Ureter (tissue), 1 donor: ENCODE results near the gene TTC17. TPM values are rescaled to one million over a fixed set of nuclear protein-coding genes. Genes with fewer than 3 reads are reported as not detected.

ENCODE experiments used
- DNase-seq: peaks from one replicate; pipeline ENCODE4 v3.0.0-alpha.2; 2020; ENCODE audit warnings: low spot score
- total RNA-seq: library from RNA; stranded (reverse); gene quantifications from one replicate; pipeline ENCODE4 v1.2.4, GENCODE V29; 2023
- donor health status: DM: yes; HTN: yes; CAD: no.

TTC17 gene, protein sequence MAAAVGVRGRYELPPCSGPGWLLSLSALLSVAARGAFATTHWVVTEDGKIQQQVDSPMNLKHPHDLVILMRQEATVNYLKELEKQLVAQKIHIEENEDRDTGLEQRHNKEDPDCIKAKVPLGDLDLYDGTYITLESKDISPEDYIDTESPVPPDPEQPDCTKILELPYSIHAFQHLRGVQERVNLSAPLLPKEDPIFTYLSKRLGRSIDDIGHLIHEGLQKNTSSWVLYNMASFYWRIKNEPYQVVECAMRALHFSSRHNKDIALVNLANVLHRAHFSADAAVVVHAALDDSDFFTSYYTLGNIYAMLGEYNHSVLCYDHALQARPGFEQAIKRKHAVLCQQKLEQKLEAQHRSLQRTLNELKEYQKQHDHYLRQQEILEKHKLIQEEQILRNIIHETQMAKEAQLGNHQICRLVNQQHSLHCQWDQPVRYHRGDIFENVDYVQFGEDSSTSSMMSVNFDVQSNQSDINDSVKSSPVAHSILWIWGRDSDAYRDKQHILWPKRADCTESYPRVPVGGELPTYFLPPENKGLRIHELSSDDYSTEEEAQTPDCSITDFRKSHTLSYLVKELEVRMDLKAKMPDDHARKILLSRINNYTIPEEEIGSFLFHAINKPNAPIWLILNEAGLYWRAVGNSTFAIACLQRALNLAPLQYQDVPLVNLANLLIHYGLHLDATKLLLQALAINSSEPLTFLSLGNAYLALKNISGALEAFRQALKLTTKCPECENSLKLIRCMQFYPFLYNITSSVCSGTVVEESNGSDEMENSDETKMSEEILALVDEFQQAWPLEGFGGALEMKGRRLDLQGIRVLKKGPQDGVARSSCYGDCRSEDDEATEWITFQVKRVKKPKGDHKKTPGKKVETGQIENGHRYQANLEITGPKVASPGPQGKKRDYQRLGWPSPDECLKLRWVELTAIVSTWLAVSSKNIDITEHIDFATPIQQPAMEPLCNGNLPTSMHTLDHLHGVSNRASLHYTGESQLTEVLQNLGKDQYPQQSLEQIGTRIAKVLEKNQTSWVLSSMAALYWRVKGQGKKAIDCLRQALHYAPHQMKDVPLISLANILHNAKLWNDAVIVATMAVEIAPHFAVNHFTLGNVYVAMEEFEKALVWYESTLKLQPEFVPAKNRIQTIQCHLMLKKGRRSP
- 148 TPM for total RNA-seq

DNA sequence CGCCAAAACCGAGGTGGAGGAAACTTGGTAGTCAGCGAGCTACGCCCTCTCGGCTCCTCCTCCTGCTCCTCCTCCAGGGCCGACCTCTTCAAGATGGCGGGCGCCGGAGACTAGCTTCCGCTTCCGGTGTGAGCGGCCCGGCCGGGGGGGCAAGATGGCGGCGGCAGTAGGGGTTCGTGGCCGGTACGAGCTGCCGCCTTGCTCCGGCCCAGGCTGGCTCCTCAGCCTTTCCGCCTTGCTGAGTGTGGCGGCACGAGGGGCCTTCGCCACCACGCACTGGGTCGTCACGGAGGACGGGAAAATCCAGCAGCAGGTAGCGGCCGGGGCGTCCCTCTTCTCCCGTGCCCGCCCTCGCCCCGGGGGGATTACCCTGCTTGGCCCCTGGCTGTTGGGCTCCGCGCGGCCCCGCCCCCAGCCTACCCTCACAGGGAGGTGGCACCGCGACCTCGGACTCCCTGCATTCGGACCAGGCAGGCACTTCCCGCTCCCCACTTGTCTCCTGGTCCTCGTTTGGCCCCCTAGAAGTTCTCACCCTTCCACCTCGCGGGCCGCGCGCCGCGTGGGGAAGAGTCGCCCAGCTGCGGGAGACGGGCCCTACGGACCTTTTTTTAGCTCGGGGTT is at the start of gene TTC17:
Gene TTC17, plus strand, starts transcription at position 120 of the 621 bp plus-strand sequence. Its CDS starts 35 bp downstream, at position 155.
- peak; percentile 94 for DNase-seq

DNA sequence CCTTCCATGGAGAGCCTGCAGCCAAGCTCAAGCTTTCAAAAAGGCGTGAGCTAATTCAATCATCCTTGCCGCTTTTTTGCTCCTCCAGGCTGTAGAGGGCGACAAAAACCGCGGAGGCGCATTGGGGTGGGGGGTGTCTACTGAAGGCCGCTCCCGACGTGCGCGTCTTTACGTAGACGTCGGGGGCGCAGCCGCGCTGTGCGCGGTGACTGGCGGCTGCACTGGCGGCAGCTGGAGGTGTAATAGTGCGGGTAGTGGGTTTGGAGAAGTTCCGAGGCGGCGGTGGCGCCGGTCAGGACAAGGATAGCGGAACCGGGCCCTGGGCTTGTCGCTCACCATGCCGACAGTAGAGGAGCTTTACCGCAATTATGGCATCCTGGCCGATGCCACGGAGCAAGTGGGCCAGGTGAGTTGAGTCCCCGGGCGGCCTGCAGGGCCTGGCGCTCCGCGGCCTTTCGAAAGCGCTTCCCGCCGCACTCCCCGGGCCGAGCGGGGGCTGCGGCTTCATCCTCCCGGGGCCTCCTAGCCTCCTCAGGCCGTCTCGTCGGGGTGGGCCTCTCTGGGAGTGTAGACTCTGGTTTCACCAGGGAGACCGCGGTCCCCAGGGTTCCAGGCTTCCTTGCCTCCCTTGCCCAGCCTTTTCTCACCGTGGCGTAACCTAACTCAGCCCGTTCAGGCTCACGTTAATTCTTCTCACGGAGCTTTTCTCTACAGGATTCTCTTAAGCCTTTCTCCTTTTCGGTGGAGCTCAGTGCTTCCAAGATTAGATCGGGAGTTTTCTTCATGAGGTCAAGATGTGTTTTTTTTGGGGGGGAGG is 46.7 kb upstream of the TTC17 start, which contains the start of gene API5:
Gene API5, plus strand, starts transcription at position 206 of the 817 bp plus-strand sequence. Its CDS starts 132 bp downstream, at position 338.
- peak; percentile 94 for DNase-seq

DNA sequence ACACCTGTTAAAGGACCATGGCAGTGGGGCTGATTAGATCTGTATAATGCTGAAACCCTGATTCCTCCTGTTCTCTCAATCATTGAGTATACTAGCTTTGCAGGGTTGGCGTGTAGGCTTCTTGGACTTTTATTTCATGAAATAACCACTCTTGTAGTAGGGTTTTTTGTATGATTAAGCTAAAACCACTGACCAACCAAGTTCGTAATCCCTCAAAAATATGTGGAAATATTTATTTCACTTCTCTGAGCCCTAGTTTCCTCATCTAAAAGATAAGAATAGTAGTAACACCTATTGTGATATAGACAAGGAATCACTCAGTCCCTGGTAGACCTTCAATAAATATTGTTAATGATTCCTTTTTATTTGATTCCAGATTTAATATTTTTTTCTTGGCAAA is 42.8 kb upstream of the TTC17 start:
- no peak for DNase-seq

DNA sequence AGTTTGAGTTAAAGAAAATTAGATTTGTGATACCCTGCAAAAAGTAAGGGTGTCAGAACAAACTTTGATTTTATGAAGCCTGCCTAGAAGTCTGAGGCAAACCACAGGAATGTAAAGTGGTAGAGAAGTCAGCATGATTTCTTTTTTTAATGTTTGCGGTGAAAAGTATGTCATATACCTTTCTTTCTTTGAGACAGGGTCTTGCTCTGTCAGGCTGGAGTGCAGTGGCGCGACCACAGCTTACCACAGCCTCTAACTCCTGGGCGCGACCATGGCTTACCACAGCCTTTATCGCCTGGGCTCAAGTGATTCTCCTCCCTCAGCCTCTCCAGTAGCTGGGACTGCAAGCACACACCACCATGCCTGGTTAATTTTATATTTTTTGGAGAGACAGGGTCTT is 42.3 kb upstream of the TTC17 start:
- DNase-seq: no peak

DNA sequence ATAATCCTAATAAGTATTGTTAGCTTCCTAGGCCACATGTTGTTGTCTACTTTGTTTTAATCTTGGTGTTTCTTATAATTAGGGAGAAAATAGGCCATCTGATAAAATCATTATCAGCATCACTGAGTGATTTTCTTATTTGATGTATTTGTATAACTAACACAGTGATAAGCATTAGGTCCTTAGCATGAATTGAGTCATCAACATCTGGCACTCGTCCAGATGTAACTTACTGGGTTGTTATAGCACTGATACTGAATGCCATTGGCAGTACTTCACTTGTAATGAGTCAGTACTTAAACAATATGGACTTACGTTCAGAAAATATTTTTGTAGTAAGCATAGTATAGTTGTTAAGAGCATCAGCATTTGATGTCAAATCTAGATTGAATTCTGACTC is 30.7 kb upstream of the TTC17 start:
- no peak for DNase-seq

DNA sequence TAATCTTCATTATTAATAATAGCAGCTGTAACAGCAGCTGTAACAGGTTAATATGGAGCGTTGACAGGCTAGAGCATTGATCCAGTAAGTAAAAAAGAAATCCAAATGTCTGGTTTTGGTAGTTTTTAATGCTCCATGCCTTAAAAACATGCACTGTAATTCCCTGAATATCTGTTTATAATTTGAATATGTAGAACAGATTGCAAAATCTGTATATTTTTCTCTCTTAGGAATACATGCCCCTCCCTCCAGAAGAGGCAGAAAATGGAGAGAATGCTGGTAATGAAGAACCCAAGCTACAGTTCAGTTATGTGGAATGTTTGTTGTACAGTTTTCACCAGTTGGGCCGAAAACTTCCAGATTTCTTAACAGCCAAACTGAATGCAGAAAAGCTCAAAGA is 30.2 kb upstream of the TTC17 start:
- DNase-seq: no peak

DNA sequence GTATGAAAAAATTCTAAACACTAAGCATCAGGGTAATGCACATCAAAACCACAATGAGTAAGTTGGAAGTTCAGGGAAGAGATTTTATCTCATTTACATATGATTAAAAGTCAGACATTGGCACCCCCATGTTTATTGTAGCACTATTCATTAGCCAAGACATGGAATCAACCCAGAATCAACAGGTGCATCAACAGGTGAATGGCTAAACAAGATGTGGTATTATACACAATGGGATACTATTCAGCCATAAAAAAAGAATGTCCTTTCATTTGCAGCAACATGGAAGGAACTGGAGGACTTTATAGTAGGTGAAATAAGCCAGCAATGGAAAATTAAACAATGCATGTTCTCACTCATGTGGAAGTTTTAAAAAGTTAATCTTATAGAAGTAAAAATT is 17.6 kb upstream of the TTC17 start:
- DNase-seq: no peak

DNA sequence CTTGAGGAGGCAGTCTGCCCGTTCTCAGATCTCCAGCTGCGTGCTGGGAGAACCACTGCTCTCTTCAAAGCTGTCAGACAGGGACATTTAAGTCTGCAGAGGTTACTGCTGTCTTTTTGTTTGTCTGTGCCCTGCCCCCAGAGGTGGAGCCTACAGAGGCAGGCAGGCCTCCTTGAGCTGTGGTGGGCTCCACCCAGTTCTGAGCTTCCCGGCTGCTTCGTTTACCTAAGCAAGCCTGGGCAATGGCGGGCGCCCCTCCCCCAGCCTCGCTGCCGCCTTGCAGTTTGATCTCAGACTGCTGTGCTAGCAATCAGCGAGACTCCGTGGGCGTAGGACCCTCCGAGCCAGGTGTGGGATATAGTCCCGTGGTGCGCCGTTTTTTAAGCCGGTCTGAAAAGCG is 7.3 kb upstream of the TTC17 start:
- peak; percentile 47 for DNase-seq

DNA sequence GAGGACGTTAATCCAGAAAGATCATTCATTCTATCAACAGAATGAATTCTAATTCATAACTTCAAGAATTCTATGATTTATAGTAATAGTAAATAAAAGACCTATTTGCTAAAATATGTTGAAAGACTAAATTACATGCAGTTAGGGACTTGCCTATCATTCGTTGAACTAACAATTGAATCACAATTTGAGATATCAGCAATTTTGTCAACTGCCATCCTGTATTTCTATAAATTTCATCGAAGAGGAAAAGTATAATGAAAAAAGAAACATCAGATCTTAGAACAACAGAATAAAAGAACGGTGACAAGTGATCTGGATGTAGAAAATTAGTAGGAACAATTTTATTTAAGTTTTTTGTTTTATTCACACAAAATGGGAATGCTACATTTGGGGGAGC is 4.4 kb upstream of the TTC17 start:
- no peak for DNase-seq

DNA sequence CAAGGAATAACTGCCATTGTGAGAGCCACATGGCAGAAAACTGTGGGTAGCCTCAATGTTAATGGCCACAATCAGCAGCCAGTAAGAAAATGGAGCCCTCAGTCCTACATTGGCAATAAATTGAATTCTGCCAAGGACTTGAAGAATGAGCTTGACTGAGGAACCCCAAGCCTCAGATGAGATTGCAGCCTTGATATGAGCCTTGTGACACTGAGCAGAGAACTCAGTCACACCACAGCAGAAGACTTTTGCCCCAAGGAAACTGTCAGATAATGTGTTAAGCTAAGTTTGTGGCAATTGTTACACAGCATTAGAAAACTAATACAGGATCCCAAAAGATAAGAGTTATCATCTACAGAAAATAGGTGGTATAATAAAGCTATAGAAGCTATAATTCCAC is 2.4 kb upstream of the TTC17 start:
- DNase-seq: no peak

DNA sequence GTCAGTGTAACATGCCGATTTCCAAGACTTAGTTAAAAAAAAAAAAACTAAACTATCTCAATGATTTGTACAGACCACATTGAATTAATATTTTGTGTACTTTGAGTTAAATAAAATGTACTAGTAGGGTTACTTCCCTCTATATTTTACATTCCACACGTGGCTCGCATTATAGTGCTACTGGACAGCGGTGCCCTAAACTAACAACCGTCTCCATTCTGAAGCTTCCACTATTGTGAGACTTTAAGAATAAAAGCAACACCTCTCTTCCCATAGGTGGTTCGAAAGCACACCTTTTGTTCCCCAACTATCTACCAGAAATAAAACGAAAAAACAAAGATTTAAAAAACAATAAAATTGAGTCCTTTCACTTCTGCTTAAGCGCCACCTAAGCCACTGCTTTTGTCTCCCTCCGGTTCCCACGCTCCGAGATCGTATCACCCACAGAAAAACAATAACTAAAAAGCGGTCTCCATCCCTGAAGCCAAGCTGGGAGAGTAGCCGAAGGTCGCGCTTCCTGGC is 380 bp upstream of the TTC17 start:
- DNase-seq: no peak

DNA sequence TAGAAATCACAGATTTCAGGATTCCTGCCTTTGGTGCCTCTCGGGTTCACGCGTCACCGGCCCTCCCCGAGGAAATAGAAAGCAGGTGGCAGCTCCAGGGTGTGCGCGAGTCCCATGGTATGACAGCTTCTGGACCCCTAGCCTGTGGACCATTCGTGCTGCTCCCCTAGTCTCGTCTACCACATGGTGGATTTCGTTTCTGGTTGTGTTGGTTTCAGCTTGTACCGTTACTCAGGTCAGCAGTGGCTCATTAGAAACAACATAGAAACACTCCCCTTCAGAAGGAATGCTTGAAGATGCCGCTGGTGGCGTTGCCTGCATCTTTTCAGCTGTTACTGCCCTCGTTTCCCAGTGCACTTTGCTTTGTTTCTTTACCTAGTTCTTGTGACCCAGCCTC is 700 bp downstream of the TTC17 start:
- no peak for DNase-seq

DNA sequence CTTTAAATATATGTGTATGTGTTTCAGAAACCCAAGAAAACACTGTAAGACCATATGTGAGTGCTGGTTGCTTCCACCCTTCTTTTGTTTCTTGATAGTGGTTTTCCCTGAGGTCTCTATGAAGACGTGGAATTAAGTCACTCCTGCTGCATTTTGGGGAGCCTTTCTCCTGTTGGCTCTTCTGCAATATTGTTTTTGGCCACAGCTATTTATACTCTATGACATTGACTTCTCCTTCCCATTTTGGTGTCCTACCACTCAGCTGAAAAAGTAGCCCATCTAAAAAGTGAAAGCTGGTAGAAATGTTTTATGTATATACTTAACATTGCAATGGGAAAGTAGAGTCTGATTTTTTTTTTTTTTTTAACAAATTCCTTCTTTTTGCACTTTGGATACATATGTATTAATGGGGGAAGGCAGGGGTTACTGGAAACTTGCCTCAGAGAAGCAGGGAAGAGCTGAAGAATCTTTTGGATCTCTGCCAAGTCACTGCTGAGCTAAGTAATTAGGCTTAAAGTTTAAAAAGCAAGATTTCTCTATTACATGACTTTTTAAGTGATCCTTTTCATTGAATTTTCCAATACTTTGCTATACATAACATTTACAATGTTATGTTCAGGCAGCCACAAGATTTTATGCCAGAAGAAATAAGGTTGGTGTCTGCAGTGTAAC is 1.8 kb downstream of the TTC17 start:
- no peak for DNase-seq

DNA sequence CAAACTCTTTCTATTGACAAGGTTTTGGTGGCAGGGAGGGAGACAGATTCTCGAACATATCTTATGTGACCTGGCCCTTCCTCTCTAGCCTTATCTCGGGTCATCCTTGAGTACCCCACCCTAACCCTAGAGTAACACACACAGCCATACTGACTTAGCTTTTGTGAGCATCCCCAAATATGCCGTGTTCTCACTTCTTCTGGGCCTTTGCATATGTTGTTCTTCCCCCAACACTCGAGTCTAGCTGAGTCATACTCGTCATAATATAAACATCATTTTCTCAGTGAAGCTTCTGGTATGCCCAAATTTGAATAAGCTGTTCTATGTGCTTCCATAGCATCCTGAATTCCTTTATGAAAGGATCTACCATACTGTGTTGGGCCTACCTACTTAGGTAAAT is 8.0 kb downstream of the TTC17 start:
- DNase-seq: no peak

DNA sequence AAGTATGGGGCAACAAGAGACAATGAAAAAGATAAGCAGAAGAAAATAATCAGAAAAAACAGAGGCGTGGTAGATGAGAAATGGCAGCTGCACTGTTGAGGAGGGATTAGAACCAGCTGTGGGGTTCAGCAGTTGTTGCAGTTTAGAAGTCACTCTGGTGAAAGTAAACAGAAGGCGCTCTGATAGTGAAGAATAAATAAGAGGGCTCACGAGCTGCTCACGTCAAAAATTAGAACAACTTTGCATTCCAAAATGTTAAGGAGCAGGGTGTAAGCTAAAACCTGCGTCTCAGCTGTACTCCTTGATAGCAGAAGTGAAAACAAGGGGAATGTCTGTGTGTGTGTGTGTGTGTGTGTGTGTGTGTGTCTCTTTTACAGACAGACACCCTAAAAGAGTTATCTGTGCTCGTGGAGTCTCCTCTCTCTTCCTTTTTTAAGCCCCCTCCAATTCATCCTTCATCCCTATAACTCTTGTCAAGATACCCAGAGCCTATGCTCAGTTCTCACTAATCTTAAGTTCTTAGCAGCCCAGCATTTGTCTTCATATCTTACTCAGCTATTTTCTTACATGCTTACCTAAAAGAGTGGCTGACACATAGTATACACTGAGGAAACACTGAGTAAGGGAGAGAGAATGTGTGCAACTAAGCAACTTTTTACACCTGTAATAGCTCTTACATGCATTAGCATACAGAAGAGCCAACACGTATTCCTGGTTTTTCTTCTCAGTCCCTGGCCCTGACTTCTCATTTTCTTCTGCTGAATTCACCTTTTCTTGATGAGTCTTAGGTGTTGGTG is 8.9 kb downstream of the TTC17 start:
- DNase-seq: no peak

DNA sequence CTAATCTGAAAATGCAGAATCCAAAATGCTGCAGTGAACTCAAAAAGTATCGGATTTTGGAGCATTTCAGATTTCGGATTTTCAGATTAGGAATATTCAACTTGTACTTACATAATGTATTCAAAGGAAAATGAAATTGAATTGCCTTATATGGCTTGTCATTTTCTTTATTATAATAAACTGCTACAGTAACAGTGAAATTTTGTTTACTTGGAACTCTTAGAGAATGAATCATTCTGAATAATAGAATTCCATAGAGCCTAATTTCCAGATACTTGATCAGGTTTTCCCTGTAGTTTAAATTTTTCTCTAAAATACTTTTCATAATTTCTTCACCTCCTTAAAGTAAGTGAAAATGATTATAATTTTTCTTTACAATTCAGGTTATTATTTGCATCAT is 17.3 kb downstream of the TTC17 start:
- DNase-seq: no peak

DNA sequence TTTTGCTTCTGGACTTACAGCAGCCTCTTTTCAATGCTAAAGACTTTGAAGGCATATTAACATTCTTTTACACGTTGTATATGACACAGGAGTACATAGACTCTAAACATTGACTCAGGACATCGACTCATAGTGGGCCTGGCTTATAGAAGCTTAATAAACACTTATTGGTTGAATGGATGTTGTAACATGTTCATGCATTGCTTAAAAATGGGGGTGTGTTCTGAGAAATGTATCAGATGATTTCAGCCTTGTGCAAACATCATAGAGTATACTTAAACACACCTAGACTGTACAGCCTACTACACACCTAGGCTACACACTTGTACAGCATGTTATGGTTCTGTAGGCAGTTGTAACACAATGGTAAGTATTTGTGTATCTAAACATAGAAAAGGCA is 17.9 kb downstream of the TTC17 start:
- no peak for DNase-seq

DNA sequence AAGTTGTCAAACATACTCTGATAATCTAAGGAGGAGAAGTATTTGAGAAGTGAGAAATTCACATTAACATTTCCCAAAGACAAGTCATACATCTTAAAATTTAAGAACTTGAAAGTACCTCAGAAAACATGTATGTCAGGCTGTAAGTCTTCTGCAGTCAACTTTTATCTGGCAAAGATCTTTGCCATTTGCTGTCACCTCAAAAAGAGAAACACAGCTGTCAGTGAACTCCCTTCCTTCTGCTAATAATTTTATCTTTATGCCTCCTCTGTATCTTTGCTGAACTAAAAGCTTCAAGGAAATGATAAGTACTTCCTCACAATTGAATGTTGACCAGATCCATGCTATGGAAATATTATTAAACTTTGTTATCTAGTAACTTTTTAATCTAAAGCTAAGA is 18.7 kb downstream of the TTC17 start:
- no peak for DNase-seq

DNA sequence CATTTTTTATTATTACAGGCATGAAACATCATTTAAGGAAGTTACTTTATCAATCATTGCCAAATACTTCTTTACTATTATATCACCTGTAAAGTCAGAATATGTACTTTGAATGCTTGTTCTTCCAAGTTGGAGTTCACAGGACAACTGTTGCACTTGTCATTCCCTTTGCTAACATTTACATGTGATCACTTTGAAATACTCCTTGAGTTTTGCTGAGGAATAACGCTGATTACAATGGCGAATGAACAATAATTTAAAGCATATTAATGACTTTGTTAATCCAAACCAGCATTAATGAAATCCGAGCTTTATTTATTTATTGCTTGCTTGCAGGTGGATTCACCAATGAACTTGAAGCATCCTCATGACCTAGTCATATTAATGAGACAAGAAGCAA is 20.2 kb downstream of the TTC17 start:
- DNase-seq: no peak
